Measurements from ENCODE around the gene RASAL1. TPM values are rescaled to one million over a fixed set of nuclear protein-coding genes. Genes with fewer than 3 reads are reported as not detected.

The RASAL1 gene
- total RNA-seq, 1 experiment from 2014 or later, result 16.0 TPM

- ChIA-PET POLR2A (no interaction called here), RAD21 (ENCODE audit: low non-redundant PET in 1 of 2, low total read pairs in 2 of 2, uncharacterized antibody in 2 of 2, unreplicated experiment in 2 of 2) (interaction anchor here in 1 of 2 experiments (1.4 kb wide), 1 partner anchor 105 kb away, joined by 4 read pairs; no protein-coding TSS in a partner anchor), CTCF (interaction anchor here (1.1 to 2.0 kb wide), 5 partner anchors 47 to 105 kb away, joined by 3 to 9 read pairs (median 5); no protein-coding TSS in a partner anchor)
- no peaks in the 10 kb centered on the region for H3K79me2 ChIP-seq (ENCODE audit: insufficient read depth, low read length)
- H3K9me2 ChIP-seq (ENCODE audit: insufficient read depth), result no peaks in the 10 kb centered on the region
- no peak overlapping the region for H3K4me3 ChIP-seq (replicated peaks in 1 of 2; ENCODE audit: low read depth in 1 of 2, low read length in 2 of 2)
- BruUV-seq (replicated peaks), result no TSS peak
- no peaks in the 10 kb centered on the region for H3K36me3 ChIP-seq (ENCODE audit: control insufficient read depth in 1 of 2, insufficient read depth in 2 of 2, low read length in 2 of 2)
- TF ChIP-seq MAX (IDR thresholded peaks at IDR 0.05) (no peak), CBX3 (IDR thresholded peaks at IDR 0.05; ENCODE audit: low read depth) (no peak), JUND (IDR thresholded peaks at IDR 0.05) (no peak), SIN3A (IDR thresholded peaks at IDR 0.05; ENCODE audit: low read depth) (no peak), ELF1 (IDR thresholded peaks at IDR 0.05; ENCODE audit: borderline replicate concordance, low read depth) (no peak), ZFX (IDR thresholded peaks at IDR 0.05) (no peak)
- TF ChIP-seq, protein P1, sequence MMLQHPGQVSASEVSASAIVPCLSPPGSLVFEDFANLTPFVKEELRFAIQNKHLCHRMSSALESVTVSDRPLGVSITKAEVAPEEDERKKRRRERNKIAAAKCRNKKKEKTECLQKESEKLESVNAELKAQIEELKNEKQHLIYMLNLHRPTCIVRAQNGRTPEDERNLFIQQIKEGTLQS (IDR thresholded peaks at IDR 0.05), result no peak
- H3K9ac ChIP-seq (ENCODE audit: low read length), result no peak overlapping the region
- H4K20me1 ChIP-seq (ENCODE audit: insufficient read depth), result no peaks in the 10 kb centered on the region
- ATAC-seq, result peak; percentile 36
- H3K4me2 ChIP-seq (ENCODE audit: low read length), result peak overlapping the region; percentile 52
- H3K9me3 ChIP-seq (ENCODE audit: control insufficient read depth in 1 of 2, insufficient read depth in 1 of 2, low read depth in 1 of 2, low read length in 2 of 2), result no peaks in the 10 kb centered on the region
- intact Hi-C loops (cut with micrococcal nuclease), result loop anchor here (1.0 to 2.0 kb wide), 3 partner anchors 37 to 105 kb away; partner anchors contain the start of gene RASAL1
- no peak for DNase-seq (ENCODE audit: low read depth, low spot score)
- no peak overlapping the region for H3K27ac ChIP-seq (ENCODE audit: low read depth, low read length)
- no peak overlapping the region for H2AFZ ChIP-seq (ENCODE audit: low read depth, low read length, poor library complexity, severe bottlenecking)
- no peaks in the 10 kb centered on the region for H3K27me3 ChIP-seq (ENCODE audit: insufficient read depth, low read length)
- peaks cover 8 to 17% of the 10 kb centered on the region in 2 experiments; a peak in 3 of 4 replicates for H3K4me1 ChIP-seq (ENCODE audit: control insufficient read depth in 1 of 2, insufficient read depth in 2 of 2, low read length in 2 of 2)
Measured at GRCh38 chr12:113097716-113098440, 37.7 kb downstream of the RASAL1 start.

- DNase-seq (ENCODE audit: low read depth, low spot score), result no peak
- H4K20me1 ChIP-seq (ENCODE audit: insufficient read depth), result no peaks in the 10 kb centered on the region
- no peak overlapping the region for H3K27ac ChIP-seq (ENCODE audit: low read depth, low read length)
- no peak overlapping the region for H3K4me2 ChIP-seq (ENCODE audit: low read length)
- H3K9me3 ChIP-seq (ENCODE audit: control insufficient read depth in 1 of 2, insufficient read depth in 1 of 2, low read depth in 1 of 2, low read length in 2 of 2), result no peaks in the 10 kb centered on the region
- RAD21 ChIA-PET (ENCODE audit: low non-redundant PET in 1 of 2, low total read pairs in 2 of 2, uncharacterized antibody in 2 of 2, unreplicated experiment in 2 of 2), result interaction anchor here in 1 of 2 experiments (1.4 kb wide), 1 partner anchor 104 kb away, joined by 4 read pairs; no protein-coding TSS in a partner anchor
- intact Hi-C loops (cut with micrococcal nuclease), result no loop called here
- ATAC-seq, result no peak
- H3K4me3 ChIP-seq (replicated peaks in 1 of 2; ENCODE audit: low read depth in 1 of 2, low read length in 2 of 2), result no peak overlapping the region
- no TSS peak for BruUV-seq (replicated peaks)
- H3K4me1 ChIP-seq (ENCODE audit: control insufficient read depth in 1 of 2, insufficient read depth in 2 of 2, low read length in 2 of 2), result peaks cover 8 to 20% of the 10 kb centered on the region in 2 experiments; a peak in 3 of 4 replicates
- no peaks in the 10 kb centered on the region for H3K36me3 ChIP-seq (ENCODE audit: control insufficient read depth in 1 of 2, insufficient read depth in 2 of 2, low read length in 2 of 2)
- H3K9ac ChIP-seq (ENCODE audit: low read length), result no peak overlapping the region
- CTCF ChIA-PET, result interaction anchor here (2.0 kb wide), 1 partner anchor 104 kb away, joined by 9 read pairs; no protein-coding TSS in a partner anchor
- no peaks in the 10 kb centered on the region for H3K27me3 ChIP-seq (ENCODE audit: insufficient read depth, low read length)
- TF ChIP-seq CEBPB (IDR thresholded peaks at IDR 0.05; ENCODE audit: low read depth) (no peak), ZNF274 (IDR thresholded peaks at IDR 0.05; ENCODE audit: low read depth, low read length) (no peak), REST (IDR thresholded peaks at IDR 0.05; ENCODE audit: low read depth) (no peak), ELF1 (IDR thresholded peaks at IDR 0.05; ENCODE audit: borderline replicate concordance, low read depth) (no peak), TCF7L2 (IDR thresholded peaks at IDR 0.05; ENCODE audit: borderline replicate concordance, extremely low read depth, insufficient read depth, insufficient read length) (no peak), EZH2 (IDR thresholded peaks at IDR 0.05) (no peak)
- POLR2A ChIA-PET, result no interaction called here
- no peaks in the 10 kb centered on the region for H3K9me2 ChIP-seq (ENCODE audit: insufficient read depth)
- H2AFZ ChIP-seq (ENCODE audit: low read depth, low read length, poor library complexity, severe bottlenecking), result no peak overlapping the region
- H3K79me2 ChIP-seq (ENCODE audit: insufficient read depth, low read length), result no peaks in the 10 kb centered on the region
Measured at GRCh38 chr12:113096675-113097461, 38.7 kb downstream of the RASAL1 start.
